ENCODE results near the gene LUZP4. TPM values are rescaled to one million over a fixed set of nuclear protein-coding genes. Genes with fewer than 3 reads are reported as not detected.

The LUZP4 gene, protein sequence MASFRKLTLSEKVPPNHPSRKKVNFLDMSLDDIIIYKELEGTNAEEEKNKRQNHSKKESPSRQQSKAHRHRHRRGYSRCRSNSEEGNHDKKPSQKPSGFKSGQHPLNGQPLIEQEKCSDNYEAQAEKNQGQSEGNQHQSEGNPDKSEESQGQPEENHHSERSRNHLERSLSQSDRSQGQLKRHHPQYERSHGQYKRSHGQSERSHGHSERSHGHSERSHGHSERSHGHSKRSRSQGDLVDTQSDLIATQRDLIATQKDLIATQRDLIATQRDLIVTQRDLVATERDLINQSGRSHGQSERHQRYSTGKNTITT
- total RNA-seq: not detected
- long read RNA-seq, donor 1: 0 reads
- long read RNA-seq, donor 2: 0 reads

- H3K36me3 ChIP-seq (ENCODE audit: low read depth): no peaks in the 10 kb centered on the region
- no peak for TF ChIP-seq CTCF (IDR thresholded peaks at IDR 0.05)
- no peak for DNase-seq
- H3K4me3 ChIP-seq: no peak within 1 kb of the TSS
- intact Hi-C loops (cut with DNase I, micrococcal nuclease): no loop called here
- no peak for ATAC-seq
- no peaks in the 10 kb centered on the region for H3K4me1 ChIP-seq (ENCODE audit: low read depth)
- H3K9me3 ChIP-seq: no peaks in the 10 kb centered on the region
Measured at GRCh38 chrX:115289465-115289864, at the start of gene LUZP4. Gene LUZP4 (plus strand): TSS chrX:115289715. CDS start chrX:115289760, 45 bp downstream.

GRCh38 chrX:115251458-115252233 lies 37.9 kb upstream of the LUZP4 start:
- DNase-seq: no peak
- no peak for ATAC-seq
- no peak for TF ChIP-seq CTCF (IDR thresholded peaks at IDR 0.05)
- H3K4me3 ChIP-seq: no peak overlapping the region
- H3K4me1 ChIP-seq (ENCODE audit: low read depth): no peaks in the 10 kb centered on the region
- H3K36me3 ChIP-seq (ENCODE audit: low read depth): no peaks in the 10 kb centered on the region
- no peaks in the 10 kb centered on the region for H3K9me3 ChIP-seq
- intact Hi-C loops (cut with DNase I, micrococcal nuclease): no loop called here

GRCh38 chrX:115255003-115255402 lies 34.5 kb upstream of the LUZP4 start:
- H3K9me3 ChIP-seq: no peaks in the 10 kb centered on the region
- no peak for ATAC-seq
- no peak for TF ChIP-seq CTCF (IDR thresholded peaks at IDR 0.05)
- intact Hi-C loops (cut with DNase I, micrococcal nuclease): no loop called here
- H3K4me3 ChIP-seq: no peak overlapping the region
- H3K36me3 ChIP-seq (ENCODE audit: low read depth): no peaks in the 10 kb centered on the region
- DNase-seq: no peak
- no peaks in the 10 kb centered on the region for H3K4me1 ChIP-seq (ENCODE audit: low read depth)

DNA sequence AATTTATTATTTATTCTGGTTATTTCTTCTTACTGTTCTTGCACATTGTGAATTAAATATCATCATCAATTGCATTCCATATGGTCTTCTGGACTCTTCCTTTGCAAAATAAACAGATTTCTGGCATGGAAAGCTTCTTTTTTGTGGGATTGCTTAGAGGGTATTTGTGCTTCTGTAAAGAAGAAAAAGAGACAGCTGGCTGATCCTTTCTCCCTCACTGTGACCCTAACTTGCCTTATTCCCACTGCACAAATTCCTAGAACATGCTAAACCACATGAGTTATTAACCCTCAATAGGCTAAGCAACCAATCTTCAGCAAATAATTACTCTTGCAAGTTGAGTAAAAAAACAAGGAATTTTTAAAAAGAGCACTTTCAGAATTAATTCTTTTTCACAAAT lies 31.8 kb upstream of the LUZP4 start:
- intact Hi-C loops (cut with DNase I, micrococcal nuclease): no loop called here
- no peak for DNase-seq
- no peak for ATAC-seq
- Histone ChIP-seq H3K4me1 (ENCODE audit: low read depth) (no peaks in the 10 kb centered on the region), H3K4me3 (no peak overlapping the region), H3K36me3 (ENCODE audit: low read depth) (no peaks in the 10 kb centered on the region), H3K9me3 (no peaks in the 10 kb centered on the region)
- no peak for TF ChIP-seq CTCF (IDR thresholded peaks at IDR 0.05)

- Histone ChIP-seq H3K36me3 (ENCODE audit: low read depth) (no peaks in the 10 kb centered on the region), H3K4me3 (no peak overlapping the region), H3K4me1 (ENCODE audit: low read depth) (no peaks in the 10 kb centered on the region), H3K9me3 (no peaks in the 10 kb centered on the region)
- no peak for ATAC-seq
- intact Hi-C loops (cut with DNase I, micrococcal nuclease): no loop called here
- no peak for TF ChIP-seq CTCF (IDR thresholded peaks at IDR 0.05)
- no peak for DNase-seq
Measured at GRCh38 chrX:115259238-115259875, 30.2 kb upstream of the LUZP4 start.
